Thymus (tissue), 11 donors: ENCODE measurements around the gene PRKCA. TPM values are rescaled to one million over a fixed set of nuclear protein-coding genes. Genes with fewer than 3 reads are reported as not detected.
"Not testable (repeated sequence)": the region's sequence is repeated elsewhere in the genome, so short reads cannot be mapped to it uniquely, and the experiment has no call there.

Source experiments
- DNase-seq, 9 donors: peaks; one replicate each; pipeline ENCODE4 v3.0.0-alpha.2; 2013; ENCODE audit warnings: low spot score in 9 of 9, low read depth in 6 of 9, missing footprints in 1 of 9
- H3K27ac ChIP-seq, 2 donors: one replicate each; pipeline ENCODE4 v1.5.1; 2013; ENCODE audit warnings: control low read depth in 1 of 2, low read depth in 1 of 2, low read length in 1 of 2, mild to moderate bottlenecking in 1 of 2, moderate library complexity in 1 of 2
- H3K27me3 ChIP-seq, 2 donors: one replicate each; pipeline ENCODE4 v1.5.1; 2013; ENCODE audit warnings: low read length in 1 of 2; ENCODE audit not compliant: control insufficient read depth in 2 of 2, insufficient read depth in 1 of 2
- H3K36me3 ChIP-seq, 2 donors: one replicate each; pipeline ENCODE4 v1.5.1; 2013; ENCODE audit warnings: low read length in 1 of 2, mild to moderate bottlenecking in 1 of 2, moderate library complexity in 1 of 2; ENCODE audit not compliant: control insufficient read depth in 2 of 2, insufficient read depth in 2 of 2
- H3K4me1 ChIP-seq, 2 donors: one replicate each; pipeline ENCODE4 v1.5.1; 2013; ENCODE audit warnings: low read length in 2 of 2; ENCODE audit not compliant: control insufficient read depth in 2 of 2, insufficient read depth in 2 of 2
- H3K4me3 ChIP-seq, 2 donors: one replicate each; pipeline ENCODE4 v1.5.1; 2013; ENCODE audit warnings: low read length in 2 of 2, control low read depth in 1 of 2, mild to moderate bottlenecking in 1 of 2
- H3K9me3 ChIP-seq, 2 donors: one replicate each; pipeline ENCODE4 v1.5.1; 2013; ENCODE audit warnings: low read length in 1 of 2, mild to moderate bottlenecking in 1 of 2; ENCODE audit not compliant: control insufficient read depth in 2 of 2, insufficient read depth in 1 of 2
- WGBS: extraction: QIAGEN DNeasy Blood & Tissue Kit; methylation state at CpG from one replicate; pipeline ENCODE4 v1.1.7; 2013; 5-methylcytosine and 5-hydroxymethylcytosine counted together
- polyA plus RNA-seq: library from polyadenylated mRNA; stranded (reverse); fragments of 200-250 nt; gene quantifications from one replicate; pipeline ENCODE4 v1.2.3, GENCODE V29; 2013
- total RNA-seq: library from RNA; stranded (reverse); fragments of 120-200 nt; gene quantifications from one replicate; pipeline ENCODE4 v1.2.4, GENCODE V29; 2013
- donor health status: healthy.

PRKCA gene
- total and polyA plus RNA-seq, 2 donors, result 2.7 to 3.2 TPM

- H3K36me3 ChIP-seq, result no peaks in the 10 kb centered on the region
- H3K27ac ChIP-seq, result no peak overlapping the region
- H3K27me3 ChIP-seq, result no peaks in the 10 kb centered on the region
- peaks cover 0 to 9% of the 10 kb centered on the region in 2 donors for H3K4me1 ChIP-seq
- H3K9me3 ChIP-seq, result no peaks in the 10 kb centered on the region
- no peak overlapping the region for H3K4me3 ChIP-seq
- no peak for DNase-seq
- WGBS, result 96% methylated on average over 8 of the region's 8 CpGs
Observed at GRCh38 chr17:66474806-66475497, 172.5 kb downstream of the PRKCA start.

- H3K36me3 ChIP-seq, result no peaks in the 10 kb centered on the region
- no peak for DNase-seq
- peaks cover 0 to 6% of the 10 kb centered on the region in 2 donors for H3K4me1 ChIP-seq
- no peak overlapping the region for H3K27ac ChIP-seq
- 95% methylated on average over 6 of the region's 6 CpGs for WGBS
- no peaks in the 10 kb centered on the region for H3K27me3 ChIP-seq
- H3K9me3 ChIP-seq, result no peaks in the 10 kb centered on the region
- H3K4me3 ChIP-seq, result no peak overlapping the region
Observed at GRCh38 chr17:66476014-66476413, 173.6 kb downstream of the PRKCA start.

GRCh38 chr17:66477615-66478283 is 175.3 kb downstream of the PRKCA start:
- DNase-seq, result no peak
- no peaks in the 10 kb centered on the region for H3K4me1 ChIP-seq
- no peak overlapping the region for H3K27ac ChIP-seq
- H3K9me3 ChIP-seq, result no peaks in the 10 kb centered on the region
- WGBS, result 96% methylated on average over 11 of the region's 11 CpGs
- H3K4me3 ChIP-seq, result no peak overlapping the region
- no peaks in the 10 kb centered on the region for H3K36me3 ChIP-seq
- H3K27me3 ChIP-seq, result no peaks in the 10 kb centered on the region

- not testable (repeated sequence) for H3K4me3 ChIP-seq, H3K4me1 ChIP-seq, DNase-seq, H3K27me3 ChIP-seq, H3K9me3 ChIP-seq, H3K27ac ChIP-seq, H3K36me3 ChIP-seq
- 92% methylated on average over 2 of the region's 2 CpGs for WGBS
Observed at GRCh38 chr17:66479230-66479889, 176.9 kb downstream of the PRKCA start.

- 93% methylated on average over 5 of the region's 5 CpGs for WGBS
Observed at GRCh38 chr17:66480243-66480642, 177.8 kb downstream of the PRKCA start.

GRCh38 chr17:66480802-66481201 is 178.4 kb downstream of the PRKCA start:
- Histone ChIP-seq H3K27ac (no peak overlapping the region), H3K27me3 (no peaks in the 10 kb centered on the region), H3K36me3 (no peaks in the 10 kb centered on the region), H3K9me3 (no peaks in the 10 kb centered on the region), H3K4me1 (no peaks in the 10 kb centered on the region), H3K4me3 (no peak overlapping the region)
- DNase-seq, result no peak
- WGBS, result 96% methylated on average over 7 of the region's 7 CpGs

More at GRCh38 chr17:66480243-66480642, 177.8 kb downstream of the PRKCA start:
- no peak for DNase-seq
- Histone ChIP-seq H3K27me3 (no peaks in the 10 kb centered on the region), H3K27ac (no peak overlapping the region), H3K4me1 (no peaks in the 10 kb centered on the region), H3K4me3 (no peak overlapping the region), H3K36me3 (no peaks in the 10 kb centered on the region), H3K9me3 (no peaks in the 10 kb centered on the region)

GRCh38 chr17:66481271-66481670 is 178.9 kb downstream of the PRKCA start:
- Histone ChIP-seq H3K27me3 (no peaks in the 10 kb centered on the region), H3K27ac (no peak overlapping the region), H3K4me3 (no peak overlapping the region), H3K4me1 (no peaks in the 10 kb centered on the region), H3K9me3 (no peaks in the 10 kb centered on the region), H3K36me3 (no peaks in the 10 kb centered on the region)
- WGBS, result 75% methylated on average over 8 of the region's 8 CpGs
- DNase-seq, result no peak

- 91% methylated on average over 8 of the region's 8 CpGs for WGBS
Observed at GRCh38 chr17:66483906-66484305, 181.5 kb downstream of the PRKCA start.

GRCh38 chr17:66485309-66485947 is 183.0 kb downstream of the PRKCA start:
- WGBS, result 92% methylated on average over 9 of the region's 9 CpGs
- H3K4me3 ChIP-seq, result no peak overlapping the region
- no peaks in the 10 kb centered on the region for H3K4me1 ChIP-seq

More at GRCh38 chr17:66483906-66484305, 181.5 kb downstream of the PRKCA start:
- Histone ChIP-seq H3K9me3 (no peaks in the 10 kb centered on the region), H3K27me3 (no peaks in the 10 kb centered on the region), H3K36me3 (no peaks in the 10 kb centered on the region), H3K4me1 (no peaks in the 10 kb centered on the region), H3K4me3 (no peak overlapping the region), H3K27ac (no peak overlapping the region)
- no peak for DNase-seq

More at GRCh38 chr17:66485309-66485947, 183.0 kb downstream of the PRKCA start:
- Histone ChIP-seq H3K9me3 (no peaks in the 10 kb centered on the region), H3K36me3 (no peaks in the 10 kb centered on the region), H3K27me3 (no peaks in the 10 kb centered on the region), H3K27ac (no peak overlapping the region)
- no peak for DNase-seq
